K562 (cell line): Measurements from ENCODE around the gene MAML3. TPM values are rescaled to one million over a fixed set of nuclear protein-coding genes. Genes with fewer than 3 reads are reported as not detected.

Source experiments
- ATAC-seq: fragments of 200-7000 bp; cut with Tn5 transposase; 3 replicates; pipeline ENCODE4 v1.9.1; 2020; ENCODE audit warnings: moderate library complexity
- BruUV-seq: library from RNA; stranded (reverse); fragments of 400-500 nt; replicated peaks from 2 replicates; lab custom pipeline; 2021; lab: Mats Ljungman, UMichigan
- CTCF ChIA-PET: fragments of 300-600 bp; formaldehyde crosslinking; extraction: SDS; loops from one replicate; lab custom pipeline; 2021; ENCODE audit warnings: low intra/inter-chr PET ratio; lab: Yijun Ruan, JAX
- POLR2A ChIA-PET: fragments of 300-600, 350-650 bp; sonication (Branson Sonifier 250); formaldehyde crosslinking; extraction: SDS; loops from one replicate; lab custom pipeline; 2021; ENCODE audit warnings: antibody characterized with exemption, inconsistent platforms; lab: Yijun Ruan, JAX
- DNase-seq, 4 experiments: peaks; one replicate each; pipeline versions ENCODE4 v3.0.0 to v3.0.0-alpha.2; 2011 to 2018; ENCODE audit warnings: low spot score in 3 of 4, mixed read lengths in 3 of 4; ENCODE audit errors: extremely low read depth in 1 of 4
- FAIRE-seq: peaks from 2 replicates; lab custom pipeline; 2011; peaks lifted over from hg19 to GRCh38; lab: Jason Lieb, UNC
- H2AFZ ChIP-seq: 2 replicates; pipeline ENCODE4 v1.6.0; 2011; ENCODE audit warnings: low read depth, low read length, control low read depth, inconsistent platforms
- H3K27ac ChIP-seq: fragments of 200-600 bp; 3 replicates; pipeline ENCODE4 v1.8.0; 2011; ENCODE audit warnings: low read depth, mild to moderate bottlenecking, control low read depth, inconsistent platforms, low read length, moderate library complexity, mixed read lengths; ENCODE audit errors: extremely low read depth
- H3K27me3 ChIP-seq, 2 experiments: fragments of 300-600 bp in 1 of 2; 2 replicates in 1 of 2; 3 replicates in 1 of 2; pipeline versions ENCODE4 v1.6.0 to v1.8.0; 2011; ENCODE audit warnings: inconsistent platforms in 2 of 2, low read length in 2 of 2, mild to moderate bottlenecking in 1 of 2, mixed read lengths in 1 of 2, moderate library complexity in 1 of 2; ENCODE audit not compliant: control insufficient read depth in 2 of 2, insufficient read depth in 2 of 2
- H3K36me3 ChIP-seq: fragments of 300-600 bp; 3 replicates; pipeline ENCODE4 v1.8.0; 2011; ENCODE audit warnings: mild to moderate bottlenecking, low read length, inconsistent platforms; ENCODE audit not compliant: control insufficient read depth, insufficient read depth
- H3K4me1 ChIP-seq, 2 experiments: fragments of 200-600 bp in 1 of 2; replicated peaks in 1 of 2; 2 replicates in 1 of 2; 3 replicates in 1 of 2; pipeline versions ENCODE4 v1.5.1 to v1.8.0; 2011; ENCODE audit warnings: inconsistent platforms in 2 of 2, low read length in 2 of 2, mild to moderate bottlenecking in 1 of 2, mixed read lengths in 1 of 2, moderate library complexity in 1 of 2; ENCODE audit not compliant: control insufficient read depth in 2 of 2, insufficient read depth in 2 of 2
- H3K4me2 ChIP-seq: 2 replicates; pipeline ENCODE4 v1.6.1; 2011; ENCODE audit warnings: low read length, control low read depth, inconsistent platforms, mixed read lengths; ENCODE audit not compliant: insufficient read depth
- H3K4me3 ChIP-seq: fragments of 200-600 bp; sonication (generic), shearing (Covaris generic); 2 replicates; pipeline ENCODE4 v1.5.1; 2016; ENCODE audit warnings: control low read depth, inconsistent platforms
- H3K79me2 ChIP-seq: fragments of 200-600 bp; 3 replicates; pipeline ENCODE4 v1.8.0; 2011; ENCODE audit warnings: low read length, inconsistent platforms; ENCODE audit not compliant: control insufficient read depth, insufficient read depth
- H3K9ac ChIP-seq, 2 experiments: 2 replicates each; pipeline versions ENCODE4 v1.6.0 to v1.6.1; 2011; ENCODE audit warnings: low read depth in 2 of 2, low read length in 2 of 2, control low read depth in 1 of 2, inconsistent platforms in 1 of 2, mild to moderate bottlenecking in 1 of 2, mixed read lengths in 1 of 2; ENCODE audit not compliant: insufficient read depth in 1 of 2
- H3K9me1 ChIP-seq: one replicate; pipeline ENCODE4 v1.6.0; 2011; ENCODE audit warnings: inconsistent platforms, mild to moderate bottlenecking, low read length, moderate library complexity; ENCODE audit not compliant: control insufficient read depth, insufficient read depth
- H3K9me3 ChIP-seq: replicated peaks from 2 replicates; pipeline ENCODE4 v1.5.1; 2011; ENCODE audit warnings: low read depth, low read length, inconsistent platforms; ENCODE audit not compliant: control insufficient read depth, insufficient read depth
- H4K20me1 ChIP-seq: replicated peaks from 2 replicates; pipeline ENCODE4 v1.6.1; 2011; ENCODE audit warnings: low read length, inconsistent platforms, mixed read lengths; ENCODE audit not compliant: control insufficient read depth, insufficient read depth
- LARP7 ChIP-seq: fragments of 450-650 bp; IDR thresholded peaks from 2 replicates; pipeline ENCODE4 v1.6.1; 2016
- SLC30A9 ChIP-seq: fragments of 250-450 bp; sonication (Bioruptor Pico); IDR thresholded peaks from 2 replicates; pipeline ENCODE4 v1.8.0; 2022; ENCODE audit warnings: mild to moderate bottlenecking, moderate library complexity
- SPI1 ChIP-seq: IDR thresholded peaks from 2 replicates; pipeline ENCODE4 v1.6.1; 2011; ENCODE audit warnings: low read depth, low read length, control low read depth, borderline replicate concordance
- ZNF232 ChIP-seq: sonication (generic); formaldehyde crosslinking; IDR thresholded peaks from 2 replicates; pipeline ENCODE4 v1.8.0; 2022; ENCODE audit warnings: mild to moderate bottlenecking, missing genetic modification reagents
- WGBS: fragments of 100-300 bp; shearing (Covaris generic); methylation state at CpG from one replicate; pipeline ENCODE4 v1.1.6; 2016; ENCODE audit warnings: low coverage, mixed read lengths; ENCODE audit not compliant: insufficient coverage; ENCODE audit errors: missing lambda C conversion rate; 5-methylcytosine and 5-hydroxymethylcytosine counted together
- in situ Hi-C: fragments of 300-500 bp; cut with MboI; formaldehyde crosslinking; loops from 4 replicates; pipeline ENCODE4 v1.15.0; 2018; ENCODE audit warnings: inconsistent platforms, mixed read lengths
- intact Hi-C: fragments of 100-400 bp; cut with micrococcal nuclease; formaldehyde crosslinking; loops from 2 replicates; pipeline ENCODE4 v1.14.2; 2022
- polyA plus RNA-seq, 8 experiments: library from polyadenylated mRNA; depleted of rRNA in 4 of 8; stranded (reverse) in 5 of 8; unstranded in 3 of 8; fragments of >200 nt; fragmentation: Nextera tagmentation in 2 of 8; fragmentation: Illumina TruSeq in 1 of 8; extraction: Ambion mirVana in 2 of 8; extraction: Trizol in 1 of 8; gene quantifications; 2 replicates each; pipeline versions ENCODE4 v1.2.1 to v1.2.3, GENCODE V29; 2011 to 2014; ENCODE audit warnings: inconsistent platforms in 1 of 8, missing spikeins in 1 of 8
- total RNA-seq, 7 experiments: library from RNA; depleted of rRNA in 6 of 7; stranded (reverse); fragments of >200 nt in 6 of 7; fragmentation: Illumina TruSeq in 2 of 7; extraction: Trizol in 2 of 7; gene quantifications; 2 replicates each; pipeline versions ENCODE4 v1.2.1 to v1.2.3, GENCODE V29; 2011 to 2021; ENCODE audit warnings: low replicate concordance in 1 of 7

Gene MAML3
- total and polyA plus RNA-seq, 9 of the 15 experiments (the other 6 are each of a cell fraction or from before 2014, with no cell fraction given) = 0.01 to 0.55 (median 0.25) TPM

DNA sequence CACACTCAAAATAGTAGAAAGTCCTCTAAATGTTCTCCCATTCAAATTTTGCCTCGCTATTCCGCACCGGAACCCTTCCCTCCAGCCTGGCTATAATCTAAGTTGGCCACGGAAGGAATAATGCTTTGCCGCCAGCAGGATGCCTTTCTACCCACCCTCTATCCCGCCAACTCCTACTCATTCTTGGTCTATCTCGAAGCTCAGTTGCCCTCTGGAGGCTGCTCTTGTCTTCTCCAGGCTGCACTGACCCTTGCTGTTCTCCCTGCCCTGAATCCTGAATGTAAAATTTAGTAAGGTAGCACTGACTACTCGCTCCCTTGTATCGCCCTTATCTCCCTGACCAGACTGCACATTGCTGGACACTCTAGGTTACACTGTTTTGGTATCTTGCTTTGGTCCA, 275.9 kb downstream of the MAML3 start:
- no peaks in the 10 kb centered on the region for H4K20me1 ChIP-seq
- ATAC-seq = peak; percentile 55
- no peak for FAIRE-seq

DNA sequence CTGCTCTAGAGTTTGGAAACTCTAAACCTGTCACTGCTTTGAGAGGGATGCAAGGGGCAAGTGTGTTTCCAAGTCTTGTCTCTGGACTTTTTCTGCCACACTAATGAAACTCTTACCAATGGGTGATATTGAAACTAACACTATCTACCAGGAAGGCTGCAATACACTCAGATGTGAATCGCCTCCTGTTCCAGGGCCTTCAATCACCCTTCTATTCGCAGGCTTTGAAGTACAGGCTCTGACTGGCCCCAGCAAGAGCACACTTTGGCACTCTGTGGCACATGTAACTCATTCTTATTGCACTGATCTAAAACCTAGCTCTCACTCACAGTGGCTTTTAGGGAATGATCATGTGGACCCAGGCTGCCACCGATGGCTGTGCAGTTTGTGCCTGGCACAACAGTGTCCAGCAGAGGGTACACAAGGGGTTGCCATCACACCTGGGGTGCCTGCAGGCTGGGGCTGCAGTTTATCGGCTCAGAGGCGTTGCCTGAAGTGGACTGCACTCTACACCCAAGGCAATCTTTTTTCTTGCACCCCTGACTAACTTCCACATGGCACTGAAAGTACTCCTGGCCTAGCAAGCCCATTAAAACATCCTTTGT, 277.5 kb downstream of the MAML3 start:
- Histone ChIP-seq H2AFZ (no peak overlapping the region), H3K79me2 (no peaks in the 10 kb centered on the region)
- in situ Hi-C loops = no loop called here
- no peak for ATAC-seq
- BruUV-seq = no TSS peak
- CTCF ChIA-PET = no interaction called here
- 5% methylated on average over 5 of the region's 5 CpGs for WGBS
- no peak for TF ChIP-seq SPI1
- TF ChIP-seq ZNF232 = no peak
- TF ChIP-seq, all 486 proteins: peak for 0
- no peaks in the 10 kb centered on the region for H3K36me3 ChIP-seq
- no peak for FAIRE-seq
- H3K4me3 ChIP-seq = no peak overlapping the region
- H3K9me1 ChIP-seq = no peaks in the 10 kb centered on the region
- POLR2A ChIA-PET = interaction anchor here (0.6 kb wide), 1 partner anchor 14 kb away, joined by 3 read pairs; no protein-coding TSS in a partner anchor
- no peaks in the 10 kb centered on the region for H3K4me1 ChIP-seq
- H3K4me2 ChIP-seq = no peak overlapping the region
- H3K27ac ChIP-seq = no peak overlapping the region
- peaks cover 2 to 26% of the 10 kb centered on the region in 2 experiments; a peak in 2 of 5 replicates for H3K27me3 ChIP-seq
- H3K9ac ChIP-seq = no peak overlapping the region
- intact Hi-C loops = no loop called here
- no peaks in the 10 kb centered on the region for H3K9me3 ChIP-seq
- DNase-seq = no peak
- H4K20me1 ChIP-seq = no peaks in the 10 kb centered on the region

More for the DNA sequence above, 275.9 kb downstream of the MAML3 start:
- in situ Hi-C loops = no loop called here
- Histone ChIP-seq H3K9ac (no peak overlapping the region), H3K4me3 (no peak overlapping the region), H3K27ac (no peak overlapping the region), H2AFZ (no peak overlapping the region), H3K36me3 (no peaks in the 10 kb centered on the region)
- no TSS peak for BruUV-seq
- intact Hi-C loops = no loop called here
- POLR2A ChIA-PET = no interaction called here
- CTCF ChIA-PET = no interaction called here
- no peak for TF ChIP-seq SLC30A9 (CRISPR knock-in tag)
- TF ChIP-seq LARP7 = no peak
- TF ChIP-seq, all 486 proteins: peak for 0
- no peak overlapping the region for H3K4me2 ChIP-seq
- no peaks in the 10 kb centered on the region for H3K4me1 ChIP-seq
- H3K9me1 ChIP-seq = no peaks in the 10 kb centered on the region
- DNase-seq = peak in 1 of 4 experiments; percentile 11
- H3K79me2 ChIP-seq = no peaks in the 10 kb centered on the region
- peaks cover 4 to 26% of the 10 kb centered on the region in 2 experiments; a peak in 3 of 5 replicates for H3K27me3 ChIP-seq
- H3K9me3 ChIP-seq = no peaks in the 10 kb centered on the region
- WGBS = 0% methylated on average over 9 of the region's 9 CpGs
